ENCODE results near the gene AQP2. TPM values are rescaled to one million over a fixed set of nuclear protein-coding genes. Genes with fewer than 3 reads are reported as not detected.

AQP2 gene
- total RNA-seq, 2 experiments from 2014 or later, result not detected

DNA sequence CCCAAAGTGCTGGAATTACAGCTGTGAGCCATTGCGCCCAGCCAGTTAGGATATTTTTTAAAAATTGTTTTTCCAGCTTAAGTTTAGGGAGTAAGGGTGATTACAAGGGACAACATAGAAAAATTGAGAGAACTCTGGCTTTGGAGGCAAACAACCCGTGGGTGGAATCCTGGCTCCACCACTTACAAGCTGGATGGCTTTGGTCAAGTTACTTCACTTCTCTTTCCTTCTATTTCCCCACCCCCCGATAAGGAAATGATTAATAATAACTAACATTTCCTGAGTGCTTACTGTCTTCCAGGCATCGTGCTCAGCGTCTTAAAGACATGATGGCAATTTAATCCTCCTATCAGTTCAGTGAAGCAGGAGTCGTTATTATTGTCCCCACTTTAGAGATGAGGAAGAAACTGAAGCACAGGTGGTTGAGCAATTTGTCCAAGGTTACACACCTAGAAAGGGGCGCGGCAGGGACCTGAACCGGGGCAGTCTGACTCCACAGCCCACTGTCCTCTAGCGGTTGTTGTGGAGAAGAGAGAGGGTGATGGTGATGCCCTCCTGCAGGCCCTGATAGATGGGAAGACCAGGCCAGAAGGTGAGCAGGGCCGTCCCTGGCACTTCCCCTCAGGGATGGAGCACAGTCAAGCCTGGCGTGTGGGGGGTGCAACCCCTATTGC, 30.2 kb upstream of the AQP2 start:
- no peaks in the 10 kb centered on the region for H3K4me1 Mint-ChIP-seq (ENCODE audit: low read depth)
- H3K27me3 Mint-ChIP-seq, result peaks cover 3% of the 10 kb centered on the region
- no peaks in the 10 kb centered on the region for H3K9me3 Mint-ChIP-seq
- ATAC-seq, result no peak
- ChIA-PET POLR2A (no interaction called here), CTCF (interaction anchor here (1.0 kb wide), 1 partner anchor 26 kb away, joined by 3 read pairs; no protein-coding TSS in a partner anchor)
- TF ChIP-seq, protein P1, sequence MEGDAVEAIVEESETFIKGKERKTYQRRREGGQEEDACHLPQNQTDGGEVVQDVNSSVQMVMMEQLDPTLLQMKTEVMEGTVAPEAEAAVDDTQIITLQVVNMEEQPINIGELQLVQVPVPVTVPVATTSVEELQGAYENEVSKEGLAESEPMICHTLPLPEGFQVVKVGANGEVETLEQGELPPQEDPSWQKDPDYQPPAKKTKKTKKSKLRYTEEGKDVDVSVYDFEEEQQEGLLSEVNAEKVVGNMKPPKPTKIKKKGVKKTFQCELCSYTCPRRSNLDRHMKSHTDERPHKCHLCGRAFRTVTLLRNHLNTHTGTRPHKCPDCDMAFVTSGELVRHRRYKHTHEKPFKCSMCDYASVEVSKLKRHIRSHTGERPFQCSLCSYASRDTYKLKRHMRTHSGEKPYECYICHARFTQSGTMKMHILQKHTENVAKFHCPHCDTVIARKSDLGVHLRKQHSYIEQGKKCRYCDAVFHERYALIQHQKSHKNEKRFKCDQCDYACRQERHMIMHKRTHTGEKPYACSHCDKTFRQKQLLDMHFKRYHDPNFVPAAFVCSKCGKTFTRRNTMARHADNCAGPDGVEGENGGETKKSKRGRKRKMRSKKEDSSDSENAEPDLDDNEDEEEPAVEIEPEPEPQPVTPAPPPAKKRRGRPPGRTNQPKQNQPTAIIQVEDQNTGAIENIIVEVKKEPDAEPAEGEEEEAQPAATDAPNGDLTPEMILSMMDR (IDR thresholded peaks at IDR 0.05), result no peak
- no peak for DNase-seq
- no peak overlapping the region for H3K4me3 Mint-ChIP-seq
- no peak overlapping the region for H3K27ac Mint-ChIP-seq
- intact Hi-C loops (cut with micrococcal nuclease), result no loop called here
- H3K36me3 Mint-ChIP-seq (ENCODE audit: low read depth), result no peaks in the 10 kb centered on the region

DNA sequence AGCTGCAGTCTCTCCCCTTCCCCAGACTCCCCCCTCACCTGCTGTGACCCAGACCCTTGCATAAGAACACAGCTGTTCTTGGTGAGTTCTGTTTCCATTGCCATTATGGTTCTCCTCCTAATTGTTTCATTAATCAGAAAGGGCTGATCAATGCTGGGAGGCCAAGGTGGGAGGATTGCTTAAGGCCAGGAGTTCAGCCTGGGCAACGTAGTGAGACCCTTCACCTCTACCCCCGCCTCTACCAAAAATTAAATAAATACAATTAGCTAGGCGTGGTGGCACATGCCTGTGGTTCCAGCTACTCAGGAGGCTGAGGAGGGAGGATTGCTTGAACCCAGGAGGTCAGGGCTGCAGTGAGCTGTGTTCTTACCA, 29.6 kb upstream of the AQP2 start:
- Mint-ChIP-seq H3K4me1 (ENCODE audit: low read depth) (no peaks in the 10 kb centered on the region), H3K4me3 (no peak overlapping the region), H3K27ac (no peak overlapping the region), H3K9me3 (no peaks in the 10 kb centered on the region), H3K36me3 (ENCODE audit: low read depth) (no peaks in the 10 kb centered on the region), H3K27me3 (peaks cover 3% of the 10 kb centered on the region)
- DNase-seq, result no peak
- ATAC-seq, result no peak
- ChIA-PET POLR2A (no interaction called here), CTCF (no interaction called here)
- TF ChIP-seq, protein P1 (IDR thresholded peaks at IDR 0.05), result no peak
- intact Hi-C loops (cut with micrococcal nuclease), result no loop called here

DNA sequence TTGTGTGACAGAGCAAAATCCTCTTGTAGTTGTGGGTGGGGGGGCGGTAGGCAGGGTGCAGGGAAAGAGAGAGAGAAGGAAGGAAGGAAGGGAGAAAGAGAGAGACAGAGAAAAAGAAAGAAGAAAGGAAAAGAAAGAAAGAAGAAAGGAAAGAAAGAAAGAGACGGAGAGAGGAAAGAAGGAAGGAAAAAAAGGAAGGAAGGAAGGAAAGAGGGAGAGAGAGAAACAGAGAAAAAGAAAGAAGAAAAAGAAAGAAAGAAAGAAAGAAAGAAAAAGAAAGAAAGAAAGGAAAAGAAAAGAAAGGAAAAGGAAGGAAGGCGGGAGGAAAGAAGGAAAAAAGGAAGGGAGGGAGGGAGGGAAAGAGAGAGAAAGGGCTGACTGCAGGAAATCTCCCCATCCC, 29.2 kb upstream of the AQP2 start:
- no peak for ATAC-seq
- DNase-seq, result no peak
- Mint-ChIP-seq H3K36me3 (ENCODE audit: low read depth) (no peaks in the 10 kb centered on the region), H3K27me3 (peaks cover 3% of the 10 kb centered on the region), H3K4me1 (ENCODE audit: low read depth) (peaks cover 2% of the 10 kb centered on the region), H3K27ac (no peak overlapping the region), H3K9me3 (no peaks in the 10 kb centered on the region), H3K4me3 (no peak overlapping the region)
- ChIA-PET CTCF (no interaction called here), POLR2A (no interaction called here)
- intact Hi-C loops (cut with micrococcal nuclease), result no loop called here
- TF ChIP-seq, protein P1 (IDR thresholded peaks at IDR 0.05), result no peak

DNA sequence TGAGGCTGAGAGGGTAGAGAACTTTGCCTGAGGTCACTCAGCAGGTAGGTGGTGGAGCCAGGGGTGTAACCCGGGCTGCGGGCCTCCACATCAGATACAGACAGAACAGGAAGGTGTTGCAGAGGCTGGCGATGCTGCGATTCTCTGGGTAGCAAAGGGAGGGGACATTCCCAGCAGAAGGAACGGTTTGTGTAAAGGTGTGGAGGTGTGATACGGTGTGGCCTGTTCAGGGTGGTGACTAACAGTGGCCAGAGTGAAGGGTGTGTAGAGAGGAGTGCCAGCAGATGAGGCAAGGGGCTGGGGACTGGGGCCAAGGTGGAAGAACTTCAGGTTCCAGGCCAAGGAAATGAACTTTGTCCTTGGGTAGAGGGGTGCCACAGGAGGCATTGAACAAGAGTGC, 28.6 kb upstream of the AQP2 start:
- POLR2A ChIA-PET, result no interaction called here
- Mint-ChIP-seq H3K9me3 (no peaks in the 10 kb centered on the region), H3K4me1 (ENCODE audit: low read depth) (peaks cover 2% of the 10 kb centered on the region), H3K27ac (no peak overlapping the region), H3K4me3 (no peak overlapping the region), H3K27me3 (peaks cover 3% of the 10 kb centered on the region), H3K36me3 (ENCODE audit: low read depth) (no peaks in the 10 kb centered on the region)
- intact Hi-C loops (cut with micrococcal nuclease), result no loop called here
- no peak for ATAC-seq
- TF ChIP-seq, protein P1 (IDR thresholded peaks at IDR 0.05), result no peak
- CTCF ChIA-PET, result interaction anchor here (1.2 kb wide), 1 partner anchor 23 kb away, joined by 5 read pairs; no protein-coding TSS in a partner anchor
- no peak for DNase-seq

DNA sequence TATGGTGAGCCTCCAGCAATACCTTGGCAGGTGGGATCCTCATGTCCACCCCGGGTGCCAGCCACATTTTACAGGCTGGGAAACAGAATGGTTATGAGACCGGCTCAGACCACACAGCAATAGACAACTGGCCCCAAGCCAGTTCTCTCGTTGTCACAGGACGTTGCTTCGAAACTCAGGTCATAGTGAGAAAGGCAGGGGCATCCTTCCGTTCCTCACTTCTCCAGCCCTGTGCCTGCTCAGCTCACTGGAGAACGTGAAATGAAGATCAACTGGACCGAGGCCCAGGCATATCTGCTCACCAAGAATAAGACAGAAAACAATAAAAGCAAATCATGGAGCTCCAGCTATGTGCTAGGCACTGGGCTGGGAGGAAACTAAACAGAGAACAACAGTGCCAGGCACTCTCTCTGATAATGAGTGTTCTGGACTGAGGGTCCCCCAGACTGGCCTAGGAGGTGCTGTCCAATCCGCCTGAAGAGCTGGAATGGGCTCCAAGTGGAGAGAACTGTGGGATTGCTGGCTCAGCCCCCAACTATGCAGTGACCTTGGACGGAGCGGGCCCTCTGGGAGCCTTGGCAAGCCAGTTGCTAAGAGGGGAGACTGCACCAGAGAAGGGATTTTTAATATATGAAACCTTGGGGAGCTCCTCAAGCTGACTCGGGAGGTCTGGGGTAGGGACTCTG, 28.0 kb upstream of the AQP2 start:
- no peak overlapping the region for H3K4me3 Mint-ChIP-seq
- H3K9me3 Mint-ChIP-seq, result no peaks in the 10 kb centered on the region
- H3K36me3 Mint-ChIP-seq (ENCODE audit: low read depth), result no peaks in the 10 kb centered on the region
- intact Hi-C loops (cut with micrococcal nuclease), result no loop called here
- TF ChIP-seq, protein P1 (IDR thresholded peaks at IDR 0.05), result no peak
- no peak overlapping the region for H3K27ac Mint-ChIP-seq
- ChIA-PET POLR2A (interaction anchor here (0.5 to 0.7 kb wide), 2 partner anchors 20 to 67 kb away, joined by 3 read pairs; no protein-coding TSS in a partner anchor), CTCF (interaction anchor here (1.2 kb wide), 1 partner anchor 23 kb away, joined by 5 read pairs; no protein-coding TSS in a partner anchor)
- DNase-seq, result no peak
- ATAC-seq, result no peak
- no peaks in the 10 kb centered on the region for H3K27me3 Mint-ChIP-seq
- H3K4me1 Mint-ChIP-seq (ENCODE audit: low read depth), result peaks cover 2% of the 10 kb centered on the region
